SK-N-SH (cell line): ENCODE measurements around the gene SRCIN1. TPM values are rescaled to one million over a fixed set of nuclear protein-coding genes. Genes with fewer than 3 reads are reported as not detected.

Source experiments
- CTCF ChIA-PET: fragments of 300-600, 350-600 bp; formaldehyde crosslinking; extraction: SDS; loops from one replicate; lab custom pipeline; 2021; lab: Yijun Ruan, JAX
- POLR2A ChIA-PET: fragments of 350-600 bp; sonication (Branson Sonifier 250); formaldehyde crosslinking; extraction: SDS; loops from one replicate; lab custom pipeline; 2020; ENCODE audit warnings: antibody characterized with exemption, inconsistent platforms; lab: Yijun Ruan, JAX
- DNase-seq: peaks from one replicate; pipeline ENCODE4 v3.0.0; 2012
- H2AFZ ChIP-seq: fragments of 200-600 bp; sonication (generic); 2 replicates; pipeline ENCODE4 v1.8.1; 2016; ENCODE audit warnings: antibody characterized with exemption, mild to moderate bottlenecking, low read depth
- H3F3A ChIP-seq: fragments of 200-600 bp; sonication (generic); replicated peaks from 2 replicates; pipeline ENCODE3; 2016; ENCODE audit warnings: antibody characterized with exemption, mild to moderate bottlenecking; ENCODE audit not compliant: insufficient read depth
- H3K27ac ChIP-seq, 2 experiments: fragments of 200-500 bp in 1 of 2; fragments of 200-600 bp in 1 of 2; sonication (Bioruptor generic) in 1 of 2; sonication (generic), shearing (Covaris generic) in 1 of 2; 2 replicates each; pipeline versions ENCODE4 v1.5.1 to v1.6.1; 2014 to 2016; ENCODE audit warnings: low read depth in 2 of 2, inconsistent platforms in 1 of 2, low read length in 1 of 2, mild to moderate bottlenecking in 1 of 2, mixed read lengths in 1 of 2
- H3K27me3 ChIP-seq: fragments of 200-600 bp; sonication (generic), shearing (Covaris generic); 2 replicates; pipeline ENCODE4 v1.6.1; 2016; ENCODE audit warnings: mixed run types; ENCODE audit not compliant: insufficient read depth
- H3K36me3 ChIP-seq, 2 experiments: fragments of 200-500 bp in 1 of 2; fragments of 200-600 bp in 1 of 2; sonication (Bioruptor generic) in 1 of 2; sonication (generic) in 1 of 2; replicated peaks in 1 of 2; 2 replicates each; pipeline versions ENCODE3 to v1.5.1; 2014 to 2016; ENCODE audit warnings: low read length in 1 of 2, mild to moderate bottlenecking in 1 of 2; ENCODE audit not compliant: insufficient read depth in 2 of 2, control insufficient read depth in 1 of 2
- H3K4me1 ChIP-seq, 2 experiments: fragments of 200-500 bp in 1 of 2; fragments of 200-600 bp in 1 of 2; sonication (Bioruptor generic) in 1 of 2; sonication (generic), shearing (Covaris generic) in 1 of 2; 2 replicates each; pipeline versions ENCODE4 v1.5.1 to v1.6.1; 2014 to 2016; ENCODE audit warnings: low read depth in 1 of 2, low read length in 1 of 2, mixed run types in 1 of 2; ENCODE audit not compliant: insufficient read depth in 2 of 2, control insufficient read depth in 1 of 2
- H3K4me2 ChIP-seq: fragments of 200-600 bp; sonication (generic), shearing (Covaris generic); 2 replicates; pipeline ENCODE4 v1.6.1; 2017; ENCODE audit warnings: mixed run types
- H3K4me3 ChIP-seq, 2 experiments: fragments of 200-500 bp in 1 of 2; fragments of 200-600 bp in 1 of 2; sonication (Bioruptor generic) in 1 of 2; sonication (generic), shearing (Covaris generic) in 1 of 2; 2 replicates each; pipeline versions ENCODE4 v1.5.1 to v1.8.1; 2014 to 2016; ENCODE audit warnings: low read depth in 2 of 2, inconsistent platforms in 1 of 2, low read length in 1 of 2, mild to moderate bottlenecking in 1 of 2, mixed read lengths in 1 of 2, moderate library complexity in 1 of 2
- H3K79me2 ChIP-seq: fragments of 200-600 bp; sonication (generic); 2 replicates; pipeline ENCODE4 v1.8.1; 2017; ENCODE audit warnings: mild to moderate bottlenecking; ENCODE audit not compliant: insufficient read depth
- H3K9ac ChIP-seq: fragments of 200-600 bp; sonication (generic); 2 replicates; pipeline ENCODE4 v1.6.1; 2017; ENCODE audit warnings: mixed run types
- H3K9me2 ChIP-seq: fragments of 200-600 bp; sonication (generic); 2 replicates; pipeline ENCODE4 v1.6.1; 2017; ENCODE audit warnings: mixed run types
- H3K9me3 ChIP-seq: fragments of 200-600 bp; sonication (generic); 2 replicates; pipeline ENCODE4 v1.6.1; 2017; ENCODE audit warnings: mixed run types, mild to moderate bottlenecking, moderate library complexity
- H4K20me1 ChIP-seq: fragments of 200-600 bp; sonication (generic); 2 replicates; pipeline ENCODE4 v1.6.1; 2017; ENCODE audit warnings: mild to moderate bottlenecking, mixed run types; ENCODE audit not compliant: insufficient read depth
- ELF1 ChIP-seq: IDR thresholded peaks from 2 replicates; pipeline ENCODE4 v1.4.0; 2012
- EP300 ChIP-seq, 2 experiments: IDR thresholded peaks; 2 replicates each; pipeline versions ENCODE4 v1.4.0 to v1.6.1; 2012; ENCODE audit warnings: borderline replicate concordance in 1 of 2, low read depth in 1 of 2, low read length in 1 of 2
- GABPA ChIP-seq: IDR thresholded peaks from 2 replicates; pipeline ENCODE4 v1.4.0; 2012; ENCODE audit warnings: low read depth, mild to moderate bottlenecking
- NFIC ChIP-seq: IDR thresholded peaks from 2 replicates; pipeline ENCODE4 v1.4.0; 2012; ENCODE audit warnings: borderline replicate concordance
- NRF1 ChIP-seq: IDR thresholded peaks from 2 replicates; pipeline ENCODE4 v1.6.1; 2012; ENCODE audit warnings: low read depth, mild to moderate bottlenecking, low read length
- RAD21 ChIP-seq: IDR thresholded peaks from 2 replicates; pipeline ENCODE4 v1.6.1; 2012; ENCODE audit warnings: mild to moderate bottlenecking, low read length
- RCOR1 ChIP-seq: fragments of 150-350 bp; IDR thresholded peaks from 2 replicates; pipeline ENCODE4 v1.6.1; 2017; ENCODE audit warnings: antibody characterized with exemption, low read length
- RXRA ChIP-seq: IDR thresholded peaks from 2 replicates; pipeline ENCODE4 v1.4.0; 2012; ENCODE audit warnings: low read depth, mild to moderate bottlenecking, borderline replicate concordance
- SMC3 ChIP-seq: IDR thresholded peaks from 2 replicates; pipeline ENCODE4 v1.6.1; 2012; ENCODE audit warnings: low read depth, low read length, improper control_type of control experiment
- TCF12 ChIP-seq: IDR thresholded peaks from 2 replicates; pipeline ENCODE4 v1.4.0; 2012
- WGBS: methylation state at CpG from one replicate; pipeline ENCODE4 v1.1.6; 2017; ENCODE audit warnings: low lambda C conversion rate; 5-methylcytosine and 5-hydroxymethylcytosine counted together
- polyA plus RNA-seq, 3 experiments: library from polyadenylated mRNA; depleted of rRNA; stranded (reverse); fragments of >200 nt; gene quantifications; 2 replicates each; pipeline ENCODE4 v1.2.3, GENCODE V29; 2012
- TF ChIP-seq, protein P1 (sequence below): fragments of 200-600 bp; sonication (generic); IDR thresholded peaks from 2 replicates; pipeline ENCODE4 v1.6.1; 2017; ENCODE audit warnings: antibody characterized with exemption, mild to moderate bottlenecking, moderate library complexity
- TF ChIP-seq, protein P2 (sequence below): IDR thresholded peaks from 2 replicates; pipeline ENCODE4 v1.4.0; 2012; ENCODE audit warnings: low read depth

The SRCIN1 gene, protein sequence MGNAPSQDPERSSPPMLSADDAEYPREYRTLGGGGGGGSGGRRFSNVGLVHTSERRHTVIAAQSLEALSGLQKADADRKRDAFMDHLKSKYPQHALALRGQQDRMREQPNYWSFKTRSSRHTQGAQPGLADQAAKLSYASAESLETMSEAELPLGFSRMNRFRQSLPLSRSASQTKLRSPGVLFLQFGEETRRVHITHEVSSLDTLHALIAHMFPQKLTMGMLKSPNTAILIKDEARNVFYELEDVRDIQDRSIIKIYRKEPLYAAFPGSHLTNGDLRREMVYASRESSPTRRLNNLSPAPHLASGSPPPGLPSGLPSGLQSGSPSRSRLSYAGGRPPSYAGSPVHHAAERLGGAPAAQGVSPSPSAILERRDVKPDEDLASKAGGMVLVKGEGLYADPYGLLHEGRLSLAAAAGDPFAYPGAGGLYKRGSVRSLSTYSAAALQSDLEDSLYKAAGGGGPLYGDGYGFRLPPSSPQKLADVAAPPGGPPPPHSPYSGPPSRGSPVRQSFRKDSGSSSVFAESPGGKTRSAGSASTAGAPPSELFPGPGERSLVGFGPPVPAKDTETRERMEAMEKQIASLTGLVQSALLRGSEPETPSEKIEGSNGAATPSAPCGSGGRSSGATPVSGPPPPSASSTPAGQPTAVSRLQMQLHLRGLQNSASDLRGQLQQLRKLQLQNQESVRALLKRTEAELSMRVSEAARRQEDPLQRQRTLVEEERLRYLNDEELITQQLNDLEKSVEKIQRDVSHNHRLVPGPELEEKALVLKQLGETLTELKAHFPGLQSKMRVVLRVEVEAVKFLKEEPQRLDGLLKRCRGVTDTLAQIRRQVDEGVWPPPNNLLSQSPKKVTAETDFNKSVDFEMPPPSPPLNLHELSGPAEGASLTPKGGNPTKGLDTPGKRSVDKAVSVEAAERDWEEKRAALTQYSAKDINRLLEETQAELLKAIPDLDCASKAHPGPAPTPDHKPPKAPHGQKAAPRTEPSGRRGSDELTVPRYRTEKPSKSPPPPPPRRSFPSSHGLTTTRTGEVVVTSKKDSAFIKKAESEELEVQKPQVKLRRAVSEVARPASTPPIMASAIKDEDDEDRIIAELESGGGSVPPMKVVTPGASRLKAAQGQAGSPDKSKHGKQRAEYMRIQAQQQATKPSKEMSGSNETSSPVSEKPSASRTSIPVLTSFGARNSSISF
- 0.45 and 1.0 TPM in 2 replicates for polyA plus RNA-seq (2012; rRNA removed)
- 0.28 and 0.42 TPM in 2 replicates for polyA plus RNA-seq (2012; cell fraction: cytosol; rRNA removed)
- polyA plus RNA-seq (2012; cell fraction: nucleus; rRNA removed), result 4.6 and 5.6 TPM in 2 replicates

DNA sequence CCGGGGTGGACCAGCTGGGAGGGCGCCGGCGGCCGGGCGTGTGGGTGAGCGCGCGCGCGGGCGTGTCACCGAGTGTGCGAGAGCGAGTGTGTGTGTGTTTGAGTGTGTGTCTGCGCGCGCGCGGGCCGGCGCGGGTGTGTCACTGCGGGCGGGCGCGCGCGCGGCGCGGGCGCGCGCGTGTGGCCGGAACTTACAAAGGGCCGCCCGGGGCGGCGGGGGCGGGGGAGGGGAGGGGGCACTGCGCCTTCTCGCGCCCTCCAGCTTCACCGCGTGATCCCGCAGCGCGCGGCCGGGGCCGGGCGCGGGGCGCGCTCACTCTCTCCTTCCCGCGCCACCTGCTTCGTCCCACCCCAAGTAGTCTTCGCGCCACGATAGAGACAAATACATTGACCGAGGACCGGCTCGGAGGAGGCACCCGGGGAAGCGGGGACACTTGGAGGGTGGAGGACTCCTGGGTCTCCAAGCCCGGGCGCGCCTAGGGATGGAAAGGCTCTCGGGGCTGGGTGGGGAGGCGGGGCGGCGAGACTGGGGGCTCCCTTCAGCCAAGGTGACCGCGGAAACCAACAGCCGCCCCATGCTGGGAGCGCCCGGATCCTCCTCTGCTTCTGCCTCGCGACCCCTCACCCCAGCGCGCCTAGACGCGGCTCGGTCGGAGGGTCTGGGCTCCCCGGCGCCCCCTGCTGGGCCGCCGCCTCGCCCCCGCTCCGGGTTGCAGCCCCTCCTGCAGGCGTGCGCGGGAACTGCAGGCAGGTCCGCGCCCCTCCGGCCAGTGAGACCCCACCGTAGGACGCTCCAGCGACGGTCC, at the start of gene SRCIN1:
TSS of gene SRCIN1 (minus strand) at position 112 of the 805 bp plus-strand sequence. CDS start 247 bp downstream, outside the sequence.
- Histone ChIP-seq H3K79me2 (no peaks in the 10 kb centered on the region), H4K20me1 (no peaks in the 10 kb centered on the region), H3K27me3 (no peaks in the 10 kb centered on the region; the same call in 1 of the 2 replicates), H3K4me1 (peaks cover 0 to 58% of the 10 kb centered on the region in 2 experiments; a peak in 1 of 4 replicates), H3K4me2 (peak within 1 kb of the TSS; percentile 88), H3K36me3 (no peaks in the 10 kb centered on the region), H3K9ac (peak within 1 kb of the TSS; percentile 51; the same call in 1 of the 2 replicates), H3K27ac (peak within 1 kb of the TSS in 1 of 2 experiments; percentile 83; a peak in 2 of 4 replicates), H3K9me3 (no peaks in the 10 kb centered on the region), H3F3A (no peaks in the 10 kb centered on the region), H2AFZ (peak within 1 kb of the TSS; percentile 76; the same call in 1 of the 2 replicates), H3K9me2 (no peaks in the 10 kb centered on the region), H3K4me3 (peak within 1 kb of the TSS; percentile 60 to 63)
- ChIA-PET CTCF (interaction anchor here (0.6 to 15.4 kb wide), 34 partner anchors 8 to 257 kb away, joined by 3 to 232 read pairs (median 7); no protein-coding TSS in a partner anchor), POLR2A (no interaction called here)
- TF ChIP-seq GABPA (no peak), RAD21 (peak; percentile 50), RXRA (no peak), NRF1 (peak; percentile 41), TCF12 (no peak), RCOR1 (peak; percentile 56; the same call in 1 of the 2 replicates), ELF1 (no peak), NFIC (no peak), SMC3 (peak; percentile 51), EP300 (IDR thresholded peaks at IDR 0.05; ENCODE audit: borderline replicate concordance in 1 of 2, low read depth in 1 of 2, low read length in 1 of 2) (no peak)
- TF ChIP-seq, protein P1, sequence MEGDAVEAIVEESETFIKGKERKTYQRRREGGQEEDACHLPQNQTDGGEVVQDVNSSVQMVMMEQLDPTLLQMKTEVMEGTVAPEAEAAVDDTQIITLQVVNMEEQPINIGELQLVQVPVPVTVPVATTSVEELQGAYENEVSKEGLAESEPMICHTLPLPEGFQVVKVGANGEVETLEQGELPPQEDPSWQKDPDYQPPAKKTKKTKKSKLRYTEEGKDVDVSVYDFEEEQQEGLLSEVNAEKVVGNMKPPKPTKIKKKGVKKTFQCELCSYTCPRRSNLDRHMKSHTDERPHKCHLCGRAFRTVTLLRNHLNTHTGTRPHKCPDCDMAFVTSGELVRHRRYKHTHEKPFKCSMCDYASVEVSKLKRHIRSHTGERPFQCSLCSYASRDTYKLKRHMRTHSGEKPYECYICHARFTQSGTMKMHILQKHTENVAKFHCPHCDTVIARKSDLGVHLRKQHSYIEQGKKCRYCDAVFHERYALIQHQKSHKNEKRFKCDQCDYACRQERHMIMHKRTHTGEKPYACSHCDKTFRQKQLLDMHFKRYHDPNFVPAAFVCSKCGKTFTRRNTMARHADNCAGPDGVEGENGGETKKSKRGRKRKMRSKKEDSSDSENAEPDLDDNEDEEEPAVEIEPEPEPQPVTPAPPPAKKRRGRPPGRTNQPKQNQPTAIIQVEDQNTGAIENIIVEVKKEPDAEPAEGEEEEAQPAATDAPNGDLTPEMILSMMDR, result peak; percentile 90
- TF ChIP-seq, protein P2, sequence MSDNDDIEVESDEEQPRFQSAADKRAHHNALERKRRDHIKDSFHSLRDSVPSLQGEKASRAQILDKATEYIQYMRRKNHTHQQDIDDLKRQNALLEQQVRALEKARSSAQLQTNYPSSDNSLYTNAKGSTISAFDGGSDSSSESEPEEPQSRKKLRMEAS, result no peak
- DNase-seq, result peak; percentile 92
- 2% methylated on average over 10 of the region's 105 CpGs for WGBS
